ENCODE measurements around the gene ALPL. TPM values are rescaled to one million over a fixed set of nuclear protein-coding genes. Genes with fewer than 3 reads are reported as not detected.

ALPL gene
- total RNA-seq, 4 donors from 2014 or later: 2.8 to 6.4 (median 4.4) TPM

- TF ChIP-seq CTCF (IDR thresholded peaks at IDR 0.05) (no peak), POLR2A (IDR thresholded peaks at IDR 0.05) (no peak)
- intact Hi-C loops (cut with DNase I; ENCODE audit: low total_unique reads): no loop called here
These were observed 41.7 kb downstream of the ALPL start for GRCh38 chr1:21550866-21551475.

DNA sequence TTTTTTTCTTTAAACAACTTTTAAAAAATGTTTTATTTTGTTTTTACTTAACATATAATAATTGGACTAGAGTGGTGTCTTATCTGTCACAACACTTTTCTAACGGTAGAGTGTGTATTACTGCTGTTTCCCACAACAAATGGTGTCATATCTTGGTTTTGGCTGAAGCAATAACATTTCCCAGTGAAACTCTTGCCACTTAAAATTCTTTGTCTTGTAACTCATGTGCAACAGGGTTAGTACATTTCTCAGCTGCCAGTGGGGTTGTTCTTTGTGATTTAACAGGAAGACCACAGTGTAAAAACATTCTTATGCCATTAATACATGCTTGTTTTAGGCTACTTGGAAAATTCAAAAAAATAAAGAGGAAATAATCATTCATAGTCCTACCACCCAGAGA lies 43.5 kb downstream of the ALPL start:
- no peak overlapping the region for H3K27ac ChIP-seq
- TF ChIP-seq CTCF (IDR thresholded peaks at IDR 0.05): no peak
- TF ChIP-seq POLR2A (IDR thresholded peaks at IDR 0.05): no peak
- H3K4me1 ChIP-seq: no peaks in the 10 kb centered on the region
- no peaks in the 10 kb centered on the region for H3K27me3 ChIP-seq
- intact Hi-C loops (cut with DNase I; ENCODE audit: low total_unique reads): no loop called here
- no peaks in the 10 kb centered on the region for H3K36me3 ChIP-seq
- H3K9me3 ChIP-seq: no peaks in the 10 kb centered on the region
- no peak overlapping the region for H3K4me3 ChIP-seq
- no peak for DNase-seq

More at GRCh38 chr1:21550866-21551475, 41.7 kb downstream of the ALPL start:
- Histone ChIP-seq H3K36me3 (no peaks in the 10 kb centered on the region), H3K4me3 (no peak overlapping the region), H3K9me3 (no peaks in the 10 kb centered on the region), H3K27ac (no peak overlapping the region), H3K4me1 (no peaks in the 10 kb centered on the region), H3K27me3 (no peaks in the 10 kb centered on the region)
- no peak for DNase-seq

DNA sequence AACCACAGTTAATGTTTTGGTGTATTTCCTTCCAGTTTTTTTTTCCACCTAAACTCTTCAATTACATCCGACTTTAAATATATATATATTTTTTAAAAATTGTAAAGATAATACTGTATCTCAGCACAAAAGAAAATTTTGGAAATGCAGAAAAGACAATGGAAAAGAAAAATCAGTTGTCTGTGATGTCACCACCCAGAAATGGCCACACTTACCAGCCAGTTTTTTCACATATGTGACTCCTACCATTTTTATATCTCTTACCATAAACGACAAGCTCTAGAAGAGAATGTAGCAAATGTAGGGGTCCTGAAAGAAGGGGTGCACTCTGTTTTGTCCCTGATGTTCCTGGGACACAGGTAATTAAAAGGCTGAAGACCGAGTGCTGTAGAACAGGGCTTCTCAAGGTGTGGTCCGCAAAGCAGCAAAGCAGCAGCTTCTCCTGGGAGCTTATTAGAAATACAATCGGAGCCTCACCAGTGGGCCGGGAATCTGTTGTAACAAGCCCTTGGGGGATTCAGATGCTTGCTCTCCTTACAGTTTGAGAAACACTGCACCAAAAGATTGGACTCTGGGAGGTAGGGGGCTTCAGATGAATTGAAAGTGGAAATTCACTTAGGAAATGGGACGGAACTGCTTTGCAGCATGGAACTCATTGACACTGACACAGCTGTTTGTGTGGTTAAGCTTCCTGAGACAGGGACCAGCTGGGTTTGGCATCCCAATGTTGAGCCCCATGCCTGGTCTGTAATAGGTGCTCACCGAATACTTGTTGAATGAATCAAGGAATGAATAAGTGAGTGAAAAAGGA lies 44.1 kb downstream of the ALPL start:
- TF ChIP-seq CTCF (IDR thresholded peaks at IDR 0.05): no peak
- TF ChIP-seq POLR2A (IDR thresholded peaks at IDR 0.05): no peak
- no peaks in the 10 kb centered on the region for H3K36me3 ChIP-seq
- no peak overlapping the region for H3K4me3 ChIP-seq
- no peaks in the 10 kb centered on the region for H3K9me3 ChIP-seq
- DNase-seq: no peak
- H3K27ac ChIP-seq: no peak overlapping the region
- no peaks in the 10 kb centered on the region for H3K27me3 ChIP-seq
- H3K4me1 ChIP-seq: no peaks in the 10 kb centered on the region
- intact Hi-C loops (cut with DNase I; ENCODE audit: low total_unique reads): no loop called here

DNA sequence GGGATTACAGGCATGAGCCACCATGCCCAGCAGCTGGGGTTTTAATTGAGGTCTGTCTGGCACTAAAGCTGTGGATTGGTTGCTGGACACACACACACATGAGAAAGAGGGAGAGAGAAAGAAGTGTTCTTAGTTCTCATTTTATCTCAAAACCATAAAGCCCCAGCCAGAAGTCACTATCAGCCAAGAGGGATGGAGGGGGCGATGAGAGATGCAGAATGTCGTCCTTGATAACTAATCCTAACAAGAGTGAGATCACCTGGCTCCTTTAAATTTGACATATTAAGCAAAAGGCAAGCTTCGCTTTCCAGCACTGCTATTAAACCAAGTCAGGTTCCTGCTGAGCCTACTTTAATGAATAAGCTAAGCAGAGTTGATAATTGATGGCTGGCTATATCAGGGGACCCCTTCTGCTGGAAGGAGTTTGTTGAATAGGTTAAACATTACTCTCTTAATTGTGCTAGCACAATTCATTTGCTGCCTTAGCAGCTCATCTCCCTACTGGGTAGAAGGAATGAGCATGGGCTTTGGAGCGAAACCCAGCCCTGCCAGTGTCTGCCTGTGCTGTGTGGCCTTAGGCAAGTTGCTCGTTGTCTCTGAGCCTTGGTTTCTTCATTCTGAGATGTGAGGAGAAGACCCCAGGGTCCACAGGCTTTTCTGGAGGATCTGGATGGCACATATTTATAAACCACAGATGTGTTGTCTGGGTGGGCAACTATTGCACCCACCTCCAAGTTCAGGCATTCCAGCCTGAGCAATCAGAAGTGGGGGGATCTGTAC lies 50.8 kb downstream of the ALPL start:
- DNase-seq: no peak
- Histone ChIP-seq H3K9me3 (no peaks in the 10 kb centered on the region), H3K27ac (no peak overlapping the region), H3K27me3 (no peaks in the 10 kb centered on the region), H3K4me3 (no peak overlapping the region), H3K4me1 (no peaks in the 10 kb centered on the region), H3K36me3 (no peaks in the 10 kb centered on the region)
- intact Hi-C loops (cut with DNase I; ENCODE audit: low total_unique reads): no loop called here
- TF ChIP-seq POLR2A (IDR thresholded peaks at IDR 0.05): no peak
- no peak for TF ChIP-seq CTCF (IDR thresholded peaks at IDR 0.05)

All from uterus (tissue), 4 donors.